PFSK-1 (cell line): ENCODE measurements around the gene FURIN.
A peak's percentile ranks its signal among the peaks of the same experiment; 100 is the strongest.

ENCODE experiments used
- FOXP2 ChIP-seq: optimal IDR thresholded peaks from 2 replicates; pipeline ENCODE3; 2011; ENCODE audit warnings: borderline replicate concordance, control low read depth, inconsistent platforms; ENCODE audit not compliant: insufficient read depth; ENCODE audit errors: extremely low read length, extremely low read depth
- POLR2AphosphoS5 ChIP-seq: IDR thresholded peaks from 2 replicates; pipeline ENCODE4 v1.6.1; 2012; ENCODE audit warnings: low read depth, mild to moderate bottlenecking, control low read depth, low read length, moderate library complexity
- SIN3A ChIP-seq: IDR thresholded peaks from 2 replicates; pipeline ENCODE4 v1.6.1; 2012; ENCODE audit warnings: mild to moderate bottlenecking, low read length, moderate library complexity, borderline replicate concordance; ENCODE audit not compliant: insufficient read depth
- TAF1 ChIP-seq: IDR thresholded peaks from 2 replicates; pipeline ENCODE4 v1.6.1; 2012; ENCODE audit warnings: low read length, control low read depth, borderline replicate concordance; ENCODE audit not compliant: insufficient read depth
- TF ChIP-seq, protein P1 (sequence below), 2 experiments: IDR thresholded peaks; 2 replicates each; pipeline versions ENCODE4 v1.6.1 to v1.8.0; 2011 to 2012; ENCODE audit warnings: low read depth in 2 of 2, low read length in 2 of 2, control low read depth in 1 of 2, inconsistent platforms in 1 of 2, mild to moderate bottlenecking in 1 of 2, moderate library complexity in 1 of 2; ENCODE audit not compliant: insufficient read depth in 1 of 2

FURIN gene

DNA sequence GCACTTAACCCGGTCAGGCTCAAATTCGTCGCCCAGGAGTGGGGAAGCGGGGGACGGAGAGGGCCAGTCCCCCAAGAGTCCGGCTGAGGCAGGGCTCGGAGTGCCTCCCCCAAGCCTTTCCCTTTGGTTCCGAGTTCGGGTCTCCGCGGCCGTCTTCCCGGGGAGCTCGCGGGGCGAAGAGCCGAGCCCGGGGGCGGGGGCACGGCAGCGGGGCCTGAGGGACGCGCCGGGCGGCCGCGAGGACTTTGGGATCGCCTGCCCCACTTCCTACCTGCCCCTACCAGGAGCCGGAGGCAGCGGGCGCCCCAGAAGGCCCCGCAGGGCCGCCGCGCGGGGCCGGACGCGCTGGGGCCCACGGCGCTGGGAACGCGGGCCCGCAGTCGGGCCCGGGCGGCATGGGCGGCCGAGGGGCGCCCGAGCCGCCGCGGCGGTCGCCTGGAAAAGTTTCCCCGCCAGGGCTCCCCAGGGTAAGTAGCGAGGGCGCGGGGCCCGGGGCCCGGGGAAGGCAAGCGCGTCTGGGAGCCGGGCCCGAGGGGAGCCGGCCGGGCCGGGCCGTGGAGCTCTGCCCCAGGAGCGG is 2.8 kb downstream of the FURIN start:
- TF ChIP-seq, protein P1, sequence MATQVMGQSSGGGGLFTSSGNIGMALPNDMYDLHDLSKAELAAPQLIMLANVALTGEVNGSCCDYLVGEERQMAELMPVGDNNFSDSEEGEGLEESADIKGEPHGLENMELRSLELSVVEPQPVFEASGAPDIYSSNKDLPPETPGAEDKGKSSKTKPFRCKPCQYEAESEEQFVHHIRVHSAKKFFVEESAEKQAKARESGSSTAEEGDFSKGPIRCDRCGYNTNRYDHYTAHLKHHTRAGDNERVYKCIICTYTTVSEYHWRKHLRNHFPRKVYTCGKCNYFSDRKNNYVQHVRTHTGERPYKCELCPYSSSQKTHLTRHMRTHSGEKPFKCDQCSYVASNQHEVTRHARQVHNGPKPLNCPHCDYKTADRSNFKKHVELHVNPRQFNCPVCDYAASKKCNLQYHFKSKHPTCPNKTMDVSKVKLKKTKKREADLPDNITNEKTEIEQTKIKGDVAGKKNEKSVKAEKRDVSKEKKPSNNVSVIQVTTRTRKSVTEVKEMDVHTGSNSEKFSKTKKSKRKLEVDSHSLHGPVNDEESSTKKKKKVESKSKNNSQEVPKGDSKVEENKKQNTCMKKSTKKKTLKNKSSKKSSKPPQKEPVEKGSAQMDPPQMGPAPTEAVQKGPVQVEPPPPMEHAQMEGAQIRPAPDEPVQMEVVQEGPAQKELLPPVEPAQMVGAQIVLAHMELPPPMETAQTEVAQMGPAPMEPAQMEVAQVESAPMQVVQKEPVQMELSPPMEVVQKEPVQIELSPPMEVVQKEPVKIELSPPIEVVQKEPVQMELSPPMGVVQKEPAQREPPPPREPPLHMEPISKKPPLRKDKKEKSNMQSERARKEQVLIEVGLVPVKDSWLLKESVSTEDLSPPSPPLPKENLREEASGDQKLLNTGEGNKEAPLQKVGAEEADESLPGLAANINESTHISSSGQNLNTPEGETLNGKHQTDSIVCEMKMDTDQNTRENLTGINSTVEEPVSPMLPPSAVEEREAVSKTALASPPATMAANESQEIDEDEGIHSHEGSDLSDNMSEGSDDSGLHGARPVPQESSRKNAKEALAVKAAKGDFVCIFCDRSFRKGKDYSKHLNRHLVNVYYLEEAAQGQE (IDR thresholded peaks at IDR 0.05; ENCODE audit: insufficient read depth in 1 of 2, low read depth in 2 of 2, low read length in 2 of 2) = no peak
- TF ChIP-seq SIN3A (no peak), FOXP2 (no peak), TAF1 (no peak), POLR2AphosphoS5 (no peak)

DNA sequence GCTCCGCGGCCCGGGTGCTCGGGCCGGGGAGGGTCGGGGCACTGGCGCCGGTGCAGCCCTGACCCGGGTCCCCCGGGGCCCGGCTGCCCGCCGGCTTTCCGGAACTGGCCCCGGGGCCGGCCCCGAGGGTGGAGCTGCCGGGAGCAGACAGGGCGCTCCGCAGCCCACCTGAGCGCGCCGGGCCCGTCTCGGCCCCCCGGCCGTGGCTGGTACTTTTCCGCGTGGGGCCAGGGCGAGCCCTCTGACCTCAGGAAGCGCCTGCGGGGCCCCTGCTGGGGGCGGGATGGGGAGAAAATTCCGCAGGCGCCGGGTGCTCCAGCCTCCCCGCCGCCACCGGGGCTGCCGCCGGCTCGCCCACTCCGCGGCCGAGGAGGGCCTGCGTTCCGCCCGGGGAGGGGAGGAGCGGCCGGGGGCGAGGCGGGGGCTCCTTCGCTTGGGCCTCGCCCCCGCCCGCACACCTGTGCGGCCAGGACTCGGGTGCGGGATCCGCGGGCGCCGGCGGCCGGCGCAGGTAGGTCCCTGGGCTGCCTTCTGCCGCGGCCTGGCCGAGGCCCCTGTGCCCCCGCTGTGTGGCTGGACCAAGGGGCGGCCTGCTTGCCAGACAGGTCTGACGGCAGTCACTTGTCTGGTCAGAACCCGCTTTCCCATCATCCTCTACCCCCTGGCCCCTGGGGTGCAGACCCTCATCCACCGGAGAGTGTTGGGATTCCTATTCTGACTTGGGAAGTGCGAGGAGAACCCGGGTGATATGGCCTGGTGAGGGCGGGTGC is 3.5 kb downstream of the FURIN start:
- TF ChIP-seq, protein P1 (IDR thresholded peaks at IDR 0.05; ENCODE audit: insufficient read depth in 1 of 2, low read depth in 2 of 2, low read length in 2 of 2) = no peak
- TF ChIP-seq SIN3A (no peak), POLR2AphosphoS5 (no peak), TAF1 (no peak), FOXP2 (no peak)

DNA sequence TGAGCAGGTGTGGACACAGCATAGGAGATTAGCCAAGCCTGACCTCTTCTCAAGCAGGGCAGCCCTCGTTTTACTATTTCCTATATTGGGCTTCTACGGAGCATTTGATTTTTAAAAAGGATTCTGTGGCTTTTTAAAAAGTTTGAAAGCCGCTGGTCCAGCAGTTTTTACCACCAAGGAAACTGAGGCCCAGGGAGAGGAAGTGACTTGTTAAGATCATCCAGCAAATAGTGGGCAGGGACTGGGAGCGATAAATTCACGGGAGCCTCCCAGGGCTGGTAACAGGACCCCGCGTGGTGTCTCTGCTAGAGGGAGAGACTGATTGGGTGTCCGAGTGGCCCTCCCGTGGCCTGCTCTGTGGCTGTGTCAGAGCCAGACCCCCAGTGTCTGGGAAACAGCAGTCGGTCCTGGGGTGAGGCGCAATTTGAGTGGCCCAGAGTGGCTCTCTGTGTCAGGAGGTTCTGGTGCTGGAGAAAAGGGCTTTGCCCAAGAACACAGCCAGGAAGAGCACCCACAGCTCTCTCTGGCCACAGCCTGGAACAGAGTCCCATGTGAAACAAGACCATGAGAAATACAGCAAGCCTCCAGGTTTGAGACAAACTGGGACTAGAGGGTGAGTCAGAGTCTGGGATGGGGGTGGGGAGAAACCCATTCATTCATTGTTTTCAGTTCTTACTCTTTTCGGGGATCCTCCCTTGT is 4.2 kb downstream of the FURIN start:
- TF ChIP-seq, protein P1 (IDR thresholded peaks at IDR 0.05; ENCODE audit: insufficient read depth in 1 of 2, low read depth in 2 of 2, low read length in 2 of 2) = no peak; a peak in 1 of 4 replicates
- TF ChIP-seq SIN3A (0 out of 2 replicates have a peak, but pooled peaks have one; percentile 13), POLR2AphosphoS5 (peak; percentile 55; the same call in 1 of the 2 replicates), TAF1 (peak; percentile 43; the same call in 1 of the 2 replicates), FOXP2 (no peak)

DNA sequence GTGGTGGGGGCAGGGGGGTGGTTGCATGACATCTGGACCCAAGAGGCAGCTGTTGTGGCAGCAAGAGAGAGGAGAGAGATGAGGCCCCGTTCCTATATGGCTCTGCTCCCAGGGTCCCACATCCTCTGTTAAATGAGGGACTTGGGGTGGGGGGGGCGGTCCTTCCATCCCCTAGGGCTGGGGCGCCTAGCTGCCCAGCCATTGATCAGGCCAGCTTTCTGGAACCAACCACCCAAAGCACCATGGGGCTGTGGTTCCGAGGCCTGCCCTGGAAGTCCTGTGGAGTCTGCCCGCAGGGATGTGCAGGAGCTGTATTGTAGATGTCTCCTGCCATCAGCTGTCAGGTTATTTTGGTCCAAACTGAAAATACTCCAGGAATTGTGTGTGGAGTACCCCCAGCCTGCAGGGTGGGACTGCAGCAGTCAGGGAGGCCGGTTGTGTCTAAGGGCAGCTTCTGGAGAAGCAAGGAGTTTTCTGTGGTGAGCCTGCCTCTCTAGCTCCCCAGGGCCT is 5.2 kb downstream of the FURIN start:
- no peak for TF ChIP-seq FOXP2
- 0 out of 2 replicates have a peak, but pooled peaks have one; percentile 35 for TF ChIP-seq POLR2AphosphoS5
- no peak for TF ChIP-seq SIN3A
- TF ChIP-seq, protein P1 (IDR thresholded peaks at IDR 0.05; ENCODE audit: insufficient read depth in 1 of 2, low read depth in 2 of 2, low read length in 2 of 2) = no peak
